ENCODE data around the gene EPHB6.

- no peak for TF ChIP-seq POLR2AphosphoS5 (IDR thresholded peaks at IDR 0.05; ENCODE audit: low read depth, low read length)
- no peak for TF ChIP-seq TAF1 (IDR thresholded peaks at IDR 0.05; ENCODE audit: low read depth, low read length)
- no peak for TF ChIP-seq POLR2A (IDR thresholded peaks at IDR 0.05; ENCODE audit: low read depth, low read length)
Observed at GRCh38 chr7:142862351-142862750, 7.5 kb downstream of the EPHB6 start.

Data from GM12891 (cell line).